GM23338 (cell line): ENCODE measurements around the gene RPTOR. TPM values are rescaled to one million over a fixed set of nuclear protein-coding genes. Genes with fewer than 3 reads are reported as not detected.

Source experiments
- ATAC-seq: fragments of 200-7000 bp; cut with Tn5 transposase; 3 replicates; pipeline ENCODE4 v1.9.1; 2020
- DNase-seq: peaks from one replicate; pipeline ENCODE4 v3.0.0-alpha.2; 2015; ENCODE audit warnings: low spot score
- H2AFZ ChIP-seq: fragments of 200-600 bp; sonication (generic); 2 replicates; pipeline ENCODE4 v1.8.0; 2016; ENCODE audit warnings: antibody characterized with exemption, mild to moderate bottlenecking, moderate library complexity
- H3F3A ChIP-seq: fragments of 200-600 bp; sonication (generic); replicated peaks from 2 replicates; pipeline ENCODE4 v1.8.0; 2017; ENCODE audit warnings: antibody characterized with exemption, mixed run types, low read depth
- H3K27ac ChIP-seq: fragments of 200-600 bp; sonication (generic); 2 replicates; pipeline ENCODE4 v1.6.1; 2016; ENCODE audit warnings: low read depth
- H3K27me3 ChIP-seq: fragments of 200-600 bp; sonication (generic); 2 replicates; pipeline ENCODE4 v1.8.0; 2016; ENCODE audit warnings: mild to moderate bottlenecking, mixed run types, moderate library complexity; ENCODE audit not compliant: insufficient read depth
- H3K36me3 ChIP-seq: fragments of 200-600 bp; sonication (generic); 2 replicates; pipeline ENCODE4 v1.8.0; 2016; ENCODE audit warnings: mild to moderate bottlenecking; ENCODE audit not compliant: insufficient read depth
- H3K4me1 ChIP-seq: fragments of 200-600 bp; sonication (generic); 2 replicates; pipeline ENCODE4 v1.8.0; 2016; ENCODE audit warnings: mild to moderate bottlenecking, moderate library complexity; ENCODE audit not compliant: insufficient read depth
- H3K4me2 ChIP-seq: fragments of 200-600 bp; sonication (generic); 2 replicates; pipeline ENCODE4 v1.7.1; 2017; ENCODE audit warnings: mixed run types
- H3K4me3 ChIP-seq: fragments of 200-600 bp; sonication (generic); 2 replicates; pipeline ENCODE4 v1.6.1; 2016; ENCODE audit warnings: mixed run types
- H3K79me2 ChIP-seq: fragments of 200-600 bp; sonication (generic); replicated peaks from 2 replicates; pipeline ENCODE4 v1.8.0; 2017; ENCODE audit warnings: mild to moderate bottlenecking; ENCODE audit not compliant: insufficient read depth
- H3K9me2 ChIP-seq: fragments of 200-600 bp; sonication (generic); 2 replicates; pipeline ENCODE4 v1.8.0; 2017; ENCODE audit not compliant: insufficient read depth
- H4K20me1 ChIP-seq: fragments of 200-600 bp; sonication (generic); replicated peaks from 2 replicates; pipeline ENCODE4 v1.8.0; 2017; ENCODE audit warnings: mild to moderate bottlenecking; ENCODE audit not compliant: insufficient read depth
- H3K27ac Mint-ChIP-seq: 2 replicates; pipeline ENCODE4 v1.8.0; 2020; ENCODE audit warnings: inconsistent platforms, mild to moderate bottlenecking, moderate library complexity, mixed read lengths
- H3K27me3 Mint-ChIP-seq: 3 replicates; pipeline ENCODE4 v1.8.0; 2022; ENCODE audit warnings: low read depth, mild to moderate bottlenecking, moderate library complexity, mixed read lengths, inconsistent platforms; ENCODE audit not compliant: insufficient read depth, poor library complexity
- H3K36me3 Mint-ChIP-seq: 3 replicates; pipeline ENCODE4 v1.8.0; 2021; ENCODE audit warnings: low read depth, mild to moderate bottlenecking, inconsistent platforms, moderate library complexity, mixed read lengths
- H3K4me1 Mint-ChIP-seq: 3 replicates; pipeline ENCODE4 v1.8.0; 2020; ENCODE audit warnings: mild to moderate bottlenecking, inconsistent platforms, mixed read lengths
- H3K4me3 Mint-ChIP-seq: 3 replicates; pipeline ENCODE4 v1.8.0; 2021; ENCODE audit warnings: moderate library complexity, mild to moderate bottlenecking, inconsistent platforms, mixed read lengths
- H3K9me3 Mint-ChIP-seq: 3 replicates; pipeline ENCODE4 v1.8.0; 2020; ENCODE audit warnings: moderate library complexity, mild to moderate bottlenecking, inconsistent platforms, mixed read lengths
- CREB1 ChIP-seq: fragments of 250-450 bp; sonication (Bioruptor Pico); IDR thresholded peaks from 2 replicates; pipeline ENCODE4 v1.5.0; 2020; ENCODE audit warnings: low read depth, mild to moderate bottlenecking, moderate library complexity
- ETS1 ChIP-seq: IDR thresholded peaks from 2 replicates; pipeline ENCODE4 v1.6.1; 2016; ENCODE audit warnings: antibody characterized with exemption
- JUNB ChIP-seq: IDR thresholded peaks from one replicate; pipeline ENCODE4 v1.6.1; 2016; ENCODE audit warnings: antibody characterized with exemption; ENCODE audit not compliant: unreplicated experiment
- NANOG ChIP-seq: IDR thresholded peaks from 2 replicates; pipeline ENCODE4 v1.6.1; 2016; ENCODE audit warnings: antibody characterized with exemption, borderline replicate concordance
- POLR2AphosphoS5 ChIP-seq: IDR thresholded peaks from 2 replicates; pipeline ENCODE4 v1.6.1; 2016; ENCODE audit warnings: antibody characterized with exemption, low read depth
- ZNF114 ChIP-seq: fragments of 250-450 bp; sonication (Bioruptor Pico); IDR thresholded peaks from 2 replicates; pipeline ENCODE4 v1.5.0; 2020; ENCODE audit warnings: mild to moderate bottlenecking, moderate library complexity
- ZNF331 ChIP-seq: fragments of 250-450 bp; sonication (Bioruptor Pico); IDR thresholded peaks from 2 replicates; pipeline ENCODE4 v1.5.0; 2020; ENCODE audit warnings: low read depth, mild to moderate bottlenecking, moderate library complexity
- ZNF462 ChIP-seq: fragments of 250-450 bp; sonication (Bioruptor Pico); IDR thresholded peaks from 2 replicates; pipeline ENCODE4 v1.5.0; 2020; ENCODE audit warnings: mild to moderate bottlenecking, moderate library complexity
- polyA plus RNA-seq: library from polyadenylated mRNA; unstranded; fragments of >200 nt; fragmentation: Nextera tagmentation; extraction: Ambion mirVana; gene quantifications from 2 replicates; pipeline ENCODE4 v1.2.1, GENCODE V29; 2016
- total RNA-seq: library from RNA; depleted of rRNA; stranded (reverse); fragments of >200 nt; shearing (Covaris generic); gene quantifications from 2 replicates; pipeline ENCODE4 v1.2.3, GENCODE V29; 2014

RPTOR gene
- total and polyA plus RNA-seq, 2 experiments from 2014 or later: 9.5 to 38.0 TPM

GRCh38 chr17:80771612-80772005 is 227.0 kb downstream of the RPTOR start (continued):
- TF ChIP-seq ZNF462 (CRISPR knock-in tag) (no peak), ETS1 (no peak), CREB1 (CRISPR knock-in tag) (no peak), POLR2AphosphoS5 (no peak), JUNB (no peak)

GRCh38 chr17:80772906-80773242 is 228.2 kb downstream of the RPTOR start:
- no peak overlapping the region for H3K4me2 ChIP-seq
- H3K27ac Mint-ChIP-seq: no peak overlapping the region
- no peaks in the 10 kb centered on the region for H3K27me3 ChIP-seq

More at GRCh38 chr17:80772906-80773242, 228.2 kb downstream of the RPTOR start:
- H4K20me1 ChIP-seq: peaks cover 4% of the 10 kb centered on the region; the same call in 1 of the 2 replicates
- DNase-seq (no peak), ATAC-seq (no peak)
- no peaks in the 10 kb centered on the region for H3K4me1 ChIP-seq
- H3K36me3 Mint-ChIP-seq: peaks cover 5% of the 10 kb centered on the region; the same call in 2 of the 3 replicates
- no peaks in the 10 kb centered on the region for H3K9me2 ChIP-seq
- H3K4me1 Mint-ChIP-seq: peaks cover 36% of the 10 kb centered on the region
- no peak overlapping the region for H3K4me3 ChIP-seq
- peak overlapping the region; percentile 50 for H3K27ac ChIP-seq
- no peaks in the 10 kb centered on the region for H3K79me2 ChIP-seq
- no peaks in the 10 kb centered on the region for H3K9me3 Mint-ChIP-seq
- no peaks in the 10 kb centered on the region for H3F3A ChIP-seq
- H3K4me3 Mint-ChIP-seq: no peak overlapping the region
- H2AFZ ChIP-seq: no peak overlapping the region
- H3K36me3 ChIP-seq: no peaks in the 10 kb centered on the region
- H3K27me3 Mint-ChIP-seq: peaks cover 17% of the 10 kb centered on the region
- TF ChIP-seq ZNF462 (CRISPR knock-in tag): no peak
- no peak for TF ChIP-seq ZNF331 (CRISPR knock-in tag)
- no peak for TF ChIP-seq ZNF114 (CRISPR knock-in tag)
- TF ChIP-seq POLR2AphosphoS5: no peak
- no peak for TF ChIP-seq JUNB
- TF ChIP-seq NANOG: no peak
